OCI-LY1 (cell line): Measurements from ENCODE around the gene ADGRV1.

Source experiments
- H2AFZ ChIP-seq: fragments of 200-600 bp; sonication (generic), shearing (Covaris generic); 2 replicates; pipeline ENCODE4 v1.6.0; 2014; ENCODE audit warnings: antibody characterized with exemption, mild to moderate bottlenecking, low read length
- H3F3A ChIP-seq: fragments of 200-600 bp; sonication (generic), shearing (Covaris generic); 2 replicates; pipeline ENCODE4 v1.6.0; 2014; ENCODE audit warnings: mild to moderate bottlenecking, antibody characterized with exemption, low read length, moderate library complexity; ENCODE audit not compliant: insufficient read depth
- H3K27ac ChIP-seq: fragments of 200-600 bp; sonication (generic); 2 replicates; pipeline ENCODE4 v1.5.1; 2014; ENCODE audit warnings: low read length, mixed run types, mild to moderate bottlenecking, low read depth; ENCODE audit not compliant: poor library complexity, severe bottlenecking
- H3K27me3 ChIP-seq: fragments of 200-600 bp; sonication (generic); 2 replicates; pipeline ENCODE4 v1.6.0; 2014; ENCODE audit warnings: antibody characterized with exemption, mild to moderate bottlenecking, low read length, moderate library complexity; ENCODE audit not compliant: insufficient read depth
- H3K36me3 ChIP-seq: fragments of 200-600 bp; sonication (generic); 2 replicates; pipeline ENCODE4 v1.6.1; 2014; ENCODE audit warnings: mild to moderate bottlenecking, antibody characterized with exemption, low read length, moderate library complexity, mixed read lengths; ENCODE audit not compliant: insufficient read depth
- H3K4me1 ChIP-seq: fragments of 200-600 bp; sonication (generic); 2 replicates; pipeline ENCODE4 v1.5.1; 2014; ENCODE audit warnings: mild to moderate bottlenecking, low read length, moderate library complexity; ENCODE audit not compliant: insufficient read depth, severe bottlenecking
- H3K4me2 ChIP-seq: fragments of 200-600 bp; sonication (generic), shearing (Covaris generic); 2 replicates; pipeline ENCODE4 v1.6.1; 2014; ENCODE audit warnings: low read length
- H3K4me3 ChIP-seq: fragments of 200-600 bp; sonication (generic); 2 replicates; pipeline ENCODE4 v1.5.1; 2014; ENCODE audit warnings: low read length, low read depth, mild to moderate bottlenecking, mixed read lengths; ENCODE audit not compliant: poor library complexity, severe bottlenecking
- H3K79me2 ChIP-seq: fragments of 200-600 bp; shearing (Covaris generic); 2 replicates; pipeline ENCODE4 v1.6.1; 2016; ENCODE audit warnings: mixed run types, low read length, mixed read lengths; ENCODE audit not compliant: insufficient read depth
- H3K9ac ChIP-seq: fragments of 200-600 bp; sonication (generic), shearing (Covaris generic); 2 replicates; pipeline ENCODE4 v1.6.1; 2014; ENCODE audit warnings: mild to moderate bottlenecking, low read length, mixed read lengths
- H3K9me2 ChIP-seq: fragments of 200-600 bp; sonication (generic), shearing (Covaris generic); 2 replicates; pipeline ENCODE4 v1.6.1; 2014; ENCODE audit warnings: low read depth, mild to moderate bottlenecking, low read length, mixed read lengths
- H3K9me3 ChIP-seq: fragments of 200-600 bp; shearing (Covaris generic); 2 replicates; pipeline ENCODE4 v1.6.1; 2014; ENCODE audit warnings: low read length, mixed read lengths
- H4K20me1 ChIP-seq: fragments of 200-600 bp; sonication (generic), shearing (Covaris generic); 2 replicates; pipeline ENCODE4 v1.6.0; 2016; ENCODE audit warnings: mild to moderate bottlenecking, low read length; ENCODE audit not compliant: insufficient read depth
- EZH2 ChIP-seq: fragments of 200-600 bp; sonication (generic), shearing (Covaris generic); IDR thresholded peaks from 2 replicates; pipeline ENCODE4 v1.8.0; 2017; ENCODE audit warnings: borderline replicate concordance, mixed run types, mild to moderate bottlenecking, antibody characterized with exemption, low read length, moderate library complexity, mixed read lengths
- TF ChIP-seq, protein P1 (sequence below): fragments of 200-600 bp; sonication (generic), shearing (Covaris generic); IDR thresholded peaks from 2 replicates; pipeline ENCODE4 v1.5.1; 2017; ENCODE audit warnings: mild to moderate bottlenecking, antibody characterized with exemption, low read length, moderate library complexity, mixed read lengths

Gene ADGRV1

GRCh38 chr5:91070761-91071550 lies 512.4 kb downstream of the ADGRV1 start:
- Histone ChIP-seq H3K27me3 (no peaks in the 10 kb centered on the region), H3K27ac (no peak overlapping the region), H3K36me3 (no peaks in the 10 kb centered on the region), H4K20me1 (no peaks in the 10 kb centered on the region), H3K9me3 (no peaks in the 10 kb centered on the region), H3K4me2 (no peak overlapping the region), H3K4me3 (no peak overlapping the region), H3K4me1 (no peaks in the 10 kb centered on the region), H3F3A (no peaks in the 10 kb centered on the region), H3K9ac (no peak overlapping the region), H3K79me2 (no peaks in the 10 kb centered on the region), H2AFZ (no peak overlapping the region), H3K9me2 (no peaks in the 10 kb centered on the region)
- TF ChIP-seq EZH2: no peak
- TF ChIP-seq, protein P1, sequence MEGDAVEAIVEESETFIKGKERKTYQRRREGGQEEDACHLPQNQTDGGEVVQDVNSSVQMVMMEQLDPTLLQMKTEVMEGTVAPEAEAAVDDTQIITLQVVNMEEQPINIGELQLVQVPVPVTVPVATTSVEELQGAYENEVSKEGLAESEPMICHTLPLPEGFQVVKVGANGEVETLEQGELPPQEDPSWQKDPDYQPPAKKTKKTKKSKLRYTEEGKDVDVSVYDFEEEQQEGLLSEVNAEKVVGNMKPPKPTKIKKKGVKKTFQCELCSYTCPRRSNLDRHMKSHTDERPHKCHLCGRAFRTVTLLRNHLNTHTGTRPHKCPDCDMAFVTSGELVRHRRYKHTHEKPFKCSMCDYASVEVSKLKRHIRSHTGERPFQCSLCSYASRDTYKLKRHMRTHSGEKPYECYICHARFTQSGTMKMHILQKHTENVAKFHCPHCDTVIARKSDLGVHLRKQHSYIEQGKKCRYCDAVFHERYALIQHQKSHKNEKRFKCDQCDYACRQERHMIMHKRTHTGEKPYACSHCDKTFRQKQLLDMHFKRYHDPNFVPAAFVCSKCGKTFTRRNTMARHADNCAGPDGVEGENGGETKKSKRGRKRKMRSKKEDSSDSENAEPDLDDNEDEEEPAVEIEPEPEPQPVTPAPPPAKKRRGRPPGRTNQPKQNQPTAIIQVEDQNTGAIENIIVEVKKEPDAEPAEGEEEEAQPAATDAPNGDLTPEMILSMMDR: no peak

DNA sequence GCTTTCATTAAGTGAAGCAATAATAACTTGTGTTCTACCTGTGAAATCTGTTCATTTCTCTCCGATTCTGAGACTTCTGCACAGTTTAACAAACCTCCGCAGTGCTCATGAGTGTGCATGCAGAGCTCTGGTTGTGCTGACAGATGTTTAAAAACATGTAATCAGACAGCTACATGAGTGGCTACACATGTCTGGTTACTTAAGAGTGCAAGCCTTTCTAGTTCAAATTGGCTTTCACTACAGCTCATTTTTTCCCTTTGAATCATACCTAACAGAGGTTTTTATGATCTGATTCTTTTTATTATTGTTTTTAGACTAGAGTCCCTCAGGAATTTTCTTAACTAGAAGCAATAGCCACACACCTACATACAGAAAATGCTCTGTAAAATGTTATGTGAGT lies 514.3 kb downstream of the ADGRV1 start:
- no peaks in the 10 kb centered on the region for H3K4me1 ChIP-seq
- no peaks in the 10 kb centered on the region for H3K79me2 ChIP-seq
- no peak overlapping the region for H3K9ac ChIP-seq
- no peaks in the 10 kb centered on the region for H3K9me3 ChIP-seq
- no peak overlapping the region for H3K4me3 ChIP-seq
- H2AFZ ChIP-seq: no peak overlapping the region
- H3K36me3 ChIP-seq: no peaks in the 10 kb centered on the region
- H3K4me2 ChIP-seq: no peak overlapping the region
- no peaks in the 10 kb centered on the region for H3F3A ChIP-seq
- TF ChIP-seq EZH2: no peak
- TF ChIP-seq, protein P1: no peak
- no peaks in the 10 kb centered on the region for H3K27me3 ChIP-seq
- no peak overlapping the region for H3K27ac ChIP-seq
- no peaks in the 10 kb centered on the region for H4K20me1 ChIP-seq
- H3K9me2 ChIP-seq: no peaks in the 10 kb centered on the region

GRCh38 chr5:91074615-91075014 lies 516.0 kb downstream of the ADGRV1 start:
- no peak overlapping the region for H3K27ac ChIP-seq
- H3K9me2 ChIP-seq: no peaks in the 10 kb centered on the region
- no peak overlapping the region for H3K9ac ChIP-seq
- H4K20me1 ChIP-seq: no peaks in the 10 kb centered on the region
- no peaks in the 10 kb centered on the region for H3K27me3 ChIP-seq
- no peak overlapping the region for H3K4me2 ChIP-seq
- H3K9me3 ChIP-seq: no peaks in the 10 kb centered on the region
- TF ChIP-seq, protein P1: no peak
- TF ChIP-seq EZH2: no peak
- no peak overlapping the region for H3K4me3 ChIP-seq
- H3K36me3 ChIP-seq: no peaks in the 10 kb centered on the region
- H3F3A ChIP-seq: no peaks in the 10 kb centered on the region
- no peaks in the 10 kb centered on the region for H3K4me1 ChIP-seq
- H2AFZ ChIP-seq: no peak overlapping the region
- no peaks in the 10 kb centered on the region for H3K79me2 ChIP-seq
